Urinary bladder (tissue), 4 donors: Measurements from ENCODE around the gene SSUH2. TPM values are rescaled to one million over a fixed set of nuclear protein-coding genes. Genes with fewer than 3 reads are reported as not detected.

Experiments
- DNase-seq: peaks from one replicate; pipeline ENCODE4 v3.0.0-alpha.2; 2015; ENCODE audit errors: extremely low spot score
- H3K27ac ChIP-seq: one replicate; pipeline ENCODE4 v1.5.1; 2013; ENCODE audit warnings: low read depth, mild to moderate bottlenecking, moderate library complexity
- H3K36me3 ChIP-seq: one replicate; pipeline ENCODE4 v1.6.1; 2013; ENCODE audit warnings: mild to moderate bottlenecking, moderate library complexity; ENCODE audit not compliant: insufficient read depth
- H3K4me1 ChIP-seq: one replicate; pipeline ENCODE4 v1.6.1; 2013; ENCODE audit warnings: mild to moderate bottlenecking, moderate library complexity; ENCODE audit not compliant: insufficient read depth
- H3K4me3 ChIP-seq: one replicate; pipeline ENCODE4 v1.5.1; 2013; ENCODE audit warnings: low read depth, low read length
- WGBS: extraction: QIAGEN DNeasy Blood & Tissue Kit; methylation state at CpG from one replicate; pipeline ENCODE4 v1.1.7; 2013; 5-methylcytosine and 5-hydroxymethylcytosine counted together
- polyA plus RNA-seq: library from polyadenylated mRNA; stranded (reverse); fragments of 200-250 nt; gene quantifications from one replicate; pipeline ENCODE4 v1.2.3, GENCODE V29; 2013
- total RNA-seq: library from RNA; depleted of rRNA; stranded (reverse); fragments of >200 nt; gene quantifications from one replicate; pipeline ENCODE4 v1.2.3, GENCODE V29; 2014
- donor health status: healthy with polysubstance abuse.
- donor health status: healthy.

SSUH2 gene
- total and polyA plus RNA-seq, 2 donors, result 0.49 to 0.90 TPM

DNA sequence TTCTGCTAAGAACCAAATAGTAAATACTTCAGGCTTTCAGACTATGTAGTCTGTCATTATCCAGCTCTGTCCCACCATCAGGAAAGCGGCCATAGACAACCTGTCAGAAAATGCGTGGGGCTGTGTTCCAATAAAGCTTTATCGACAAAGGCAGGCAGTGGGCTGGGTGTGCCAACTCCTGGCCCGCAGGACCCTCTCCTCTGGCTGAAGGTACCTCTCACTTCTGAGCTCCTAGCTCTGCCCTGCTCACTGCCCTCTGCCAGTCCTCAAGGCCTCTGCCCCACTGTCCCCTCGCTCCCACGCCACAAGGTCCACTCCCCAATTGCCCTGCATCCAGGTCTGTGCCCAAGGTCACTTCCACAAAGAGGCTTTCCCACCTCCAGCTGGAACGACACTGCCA is 20.0 kb downstream of the SSUH2 start:
- WGBS, result 96% methylated on average over 7 of the region's 7 CpGs
- H3K36me3 ChIP-seq, result no peaks in the 10 kb centered on the region
- no peak overlapping the region for H3K4me3 ChIP-seq
- DNase-seq, result no peak
- no peak overlapping the region for H3K27ac ChIP-seq
- H3K4me1 ChIP-seq, result no peaks in the 10 kb centered on the region

DNA sequence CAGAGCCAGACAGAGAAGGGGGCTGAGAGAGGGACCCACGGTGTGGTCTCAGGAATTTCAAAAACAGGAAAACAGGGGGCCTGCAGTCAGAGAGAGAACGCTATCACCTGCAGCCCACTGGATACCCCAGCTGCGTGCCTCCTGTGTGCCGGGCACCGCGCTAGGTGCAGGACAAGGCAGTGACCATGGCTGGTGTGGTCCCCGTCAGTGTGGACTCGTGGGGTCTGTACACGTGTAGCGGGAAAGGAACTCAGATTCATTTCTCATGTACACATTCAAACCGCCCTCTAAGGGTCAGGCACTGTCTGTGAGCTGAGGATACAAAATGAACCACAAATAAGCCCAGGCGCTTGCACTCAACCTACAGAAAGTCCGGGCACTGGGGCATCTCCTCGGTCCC is 20.9 kb downstream of the SSUH2 start:
- Histone ChIP-seq H3K4me1 (no peaks in the 10 kb centered on the region), H3K27ac (no peak overlapping the region), H3K36me3 (no peaks in the 10 kb centered on the region), H3K4me3 (no peak overlapping the region)
- 88% methylated on average over 14 of the region's 14 CpGs for WGBS
- no peak for DNase-seq

DNA sequence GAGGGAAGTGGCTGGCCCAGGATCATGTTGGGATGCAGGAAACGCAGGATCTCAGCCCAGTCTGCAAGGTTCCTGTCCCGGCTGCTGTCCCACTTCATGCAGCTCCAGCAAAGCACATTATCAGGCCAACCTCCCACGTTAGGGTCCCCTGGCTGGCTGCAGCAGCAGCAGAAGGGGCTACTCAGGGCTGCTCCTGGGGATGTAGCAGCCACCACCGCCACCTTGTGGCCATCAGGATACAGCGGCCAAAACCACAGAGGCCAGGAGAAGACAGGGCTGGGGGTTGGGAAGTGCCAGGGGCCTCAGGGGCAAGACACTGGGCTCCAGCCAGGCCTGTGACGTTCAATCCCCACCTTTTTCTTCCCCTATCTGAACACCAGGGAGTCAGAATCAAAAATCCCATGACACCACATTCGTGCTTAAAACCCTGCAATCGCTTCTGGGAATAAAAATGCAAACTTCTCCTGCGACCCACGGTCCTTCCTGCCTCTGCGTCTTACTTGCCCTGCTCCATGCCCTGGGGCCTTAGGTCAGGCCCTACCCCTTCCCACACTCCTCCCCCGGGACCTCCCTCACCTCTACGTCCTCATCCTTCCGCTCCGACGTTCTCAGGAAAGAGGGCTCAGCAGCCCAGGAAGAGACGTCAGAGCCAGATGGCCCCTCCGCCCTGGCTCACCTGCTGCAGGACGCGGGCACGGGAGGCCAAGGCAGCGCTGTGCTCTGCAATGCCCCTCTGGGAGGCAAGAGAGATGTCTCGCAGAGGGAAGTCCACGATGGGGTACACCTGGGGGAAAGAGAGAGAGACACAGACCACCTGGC is 21.5 kb downstream of the SSUH2 start:
- WGBS, result 43% methylated on average over 24 of the region's 24 CpGs
- H3K27ac ChIP-seq, result no peak overlapping the region
- H3K4me3 ChIP-seq, result no peak overlapping the region
- no peaks in the 10 kb centered on the region for H3K4me1 ChIP-seq
- DNase-seq, result peak; percentile 37
- no peaks in the 10 kb centered on the region for H3K36me3 ChIP-seq

DNA sequence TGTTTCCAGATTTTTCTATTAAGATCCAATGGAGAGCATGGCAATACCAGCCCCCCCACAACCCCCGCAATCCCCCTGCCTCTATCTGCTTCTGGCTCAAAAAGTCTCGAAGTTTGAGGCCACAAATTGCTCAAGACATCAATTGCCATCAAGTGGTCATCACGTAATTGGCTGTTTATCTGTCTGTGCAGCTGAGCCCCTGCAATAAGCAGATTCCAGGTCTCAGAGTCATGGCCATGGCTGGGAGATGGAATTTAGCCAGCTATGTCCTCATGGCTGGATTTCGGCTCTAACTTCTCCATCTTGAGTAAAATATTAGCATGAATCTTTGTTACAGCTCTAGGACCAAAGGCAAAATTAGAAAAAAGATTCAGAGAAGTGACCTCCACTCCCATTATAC is 22.7 kb downstream of the SSUH2 start:
- WGBS, result 69% methylated on average over 4 of the region's 4 CpGs
- no peak overlapping the region for H3K27ac ChIP-seq
- no peak overlapping the region for H3K4me3 ChIP-seq
- H3K4me1 ChIP-seq, result no peaks in the 10 kb centered on the region
- H3K36me3 ChIP-seq, result no peaks in the 10 kb centered on the region
- no peak for DNase-seq

DNA sequence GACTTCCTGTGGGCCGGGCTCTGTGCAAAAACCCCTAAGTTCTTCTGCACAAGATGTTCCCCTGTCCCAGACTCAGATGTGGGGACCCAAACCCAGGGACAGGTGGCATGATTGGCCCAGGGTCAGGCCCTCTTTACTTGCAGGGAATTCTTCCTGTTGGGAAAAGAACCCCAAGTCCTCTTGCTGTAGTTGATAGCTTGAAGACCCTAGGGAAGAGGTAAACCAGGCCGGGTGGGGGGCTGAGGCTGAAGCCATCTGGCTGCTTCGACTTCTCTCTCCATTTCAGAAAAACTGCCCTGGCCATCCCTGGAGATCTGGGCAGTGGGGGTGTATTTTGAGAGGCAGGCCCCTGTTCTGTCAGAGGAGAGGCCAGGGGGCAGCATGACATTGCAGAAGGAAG is 23.5 kb downstream of the SSUH2 start:
- DNase-seq, result no peak
- WGBS, result 85% methylated on average over 3 of the region's 3 CpGs

DNA sequence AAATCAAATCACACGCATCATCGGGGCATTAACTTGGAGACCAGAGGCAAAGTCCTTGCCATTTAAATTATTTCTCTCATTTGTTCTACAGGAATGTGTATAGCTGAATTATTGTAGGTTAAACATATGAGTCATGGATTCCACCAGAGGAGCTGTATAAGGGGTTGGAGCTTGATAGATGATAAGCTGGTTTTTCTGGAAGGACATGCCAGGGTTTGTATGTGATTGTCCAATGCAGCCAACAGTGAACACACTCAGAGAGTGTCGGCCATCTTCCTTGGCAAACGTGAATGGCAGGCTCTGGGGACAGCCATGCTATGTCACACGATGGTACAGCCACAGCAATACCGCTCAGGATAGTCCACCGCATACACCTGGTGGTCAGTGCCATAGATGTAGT is 25.1 kb downstream of the SSUH2 start:
- DNase-seq, result no peak
- 88% methylated on average over 7 of the region's 7 CpGs for WGBS
- H3K36me3 ChIP-seq, result no peaks in the 10 kb centered on the region
- H3K27ac ChIP-seq, result no peak overlapping the region
- no peak overlapping the region for H3K4me3 ChIP-seq
- H3K4me1 ChIP-seq, result no peaks in the 10 kb centered on the region

More for the DNA sequence above, 23.5 kb downstream of the SSUH2 start:
- Histone ChIP-seq H3K4me1 (no peaks in the 10 kb centered on the region), H3K27ac (no peak overlapping the region), H3K36me3 (no peaks in the 10 kb centered on the region), H3K4me3 (no peak overlapping the region)

DNA sequence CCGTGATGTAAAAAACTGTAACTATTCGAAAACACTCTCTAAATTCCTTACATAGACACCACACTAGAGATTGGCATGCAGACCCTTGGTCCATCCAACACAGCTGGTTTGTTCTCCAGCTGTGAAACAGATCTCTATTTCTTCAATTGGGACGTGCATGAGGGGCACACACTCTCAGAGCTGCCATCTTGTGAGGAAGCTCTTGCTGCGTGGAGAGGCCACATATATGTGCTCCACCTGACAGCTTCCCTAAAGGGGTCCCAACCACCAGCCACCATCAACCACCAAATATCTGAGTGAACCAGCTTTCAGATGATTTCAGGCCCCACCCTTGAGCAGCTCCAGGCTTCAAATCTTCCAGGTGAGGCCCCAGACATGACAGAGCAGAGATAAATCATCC is 25.6 kb downstream of the SSUH2 start:
- H3K4me3 ChIP-seq, result no peak overlapping the region

DNA sequence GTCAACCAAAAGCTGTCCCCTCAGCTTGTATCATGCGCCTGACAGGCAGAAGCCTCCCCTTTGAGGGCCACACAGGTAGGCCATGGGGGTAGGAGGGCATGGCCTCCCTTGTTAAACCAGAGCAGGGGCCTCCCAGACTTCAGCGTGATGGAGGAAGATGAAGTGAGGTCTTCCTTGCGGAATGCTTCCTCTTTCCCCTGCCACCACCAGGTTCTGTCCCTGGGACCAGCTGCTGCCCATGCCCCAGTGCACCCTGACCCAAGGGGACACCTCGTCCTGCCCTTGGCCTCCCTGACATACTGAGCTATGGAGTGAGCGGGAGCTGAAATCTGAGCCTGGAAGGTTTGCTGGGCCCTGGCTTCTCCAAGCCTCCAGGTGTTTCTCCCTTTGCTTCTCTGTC is 26.7 kb downstream of the SSUH2 start:
- 98% methylated on average over 5 of the region's 5 CpGs for WGBS
- no peak for DNase-seq
- Histone ChIP-seq H3K27ac (no peak overlapping the region), H3K4me1 (no peaks in the 10 kb centered on the region), H3K4me3 (no peak overlapping the region), H3K36me3 (no peaks in the 10 kb centered on the region)

More for the DNA sequence above, 25.6 kb downstream of the SSUH2 start:
- Histone ChIP-seq H3K4me1 (no peaks in the 10 kb centered on the region), H3K36me3 (no peaks in the 10 kb centered on the region), H3K27ac (no peak overlapping the region)
- 95% methylated on average over 4 of the region's 4 CpGs for WGBS
- no peak for DNase-seq

DNA sequence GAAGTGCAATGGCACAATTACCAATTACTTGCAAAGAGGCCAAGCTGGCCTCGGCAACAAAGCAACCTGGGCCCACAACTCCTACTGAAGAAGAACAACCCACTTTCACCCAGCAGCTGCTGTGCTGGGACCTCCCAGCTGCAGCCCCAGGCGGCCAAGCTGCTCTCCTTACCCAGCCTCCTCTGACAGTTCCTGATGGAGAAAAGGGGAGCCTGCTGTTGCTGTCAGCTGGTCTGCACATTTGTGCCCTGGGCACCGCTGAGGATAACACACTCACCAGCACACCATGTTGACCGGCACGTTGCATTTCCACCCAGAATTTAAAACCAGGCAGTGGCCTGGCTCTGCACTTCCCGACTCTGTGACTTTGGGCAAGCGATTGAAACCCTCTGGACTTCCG is 33.6 kb downstream of the SSUH2 start:
- WGBS, result 92% methylated on average over 8 of the region's 8 CpGs
- no peaks in the 10 kb centered on the region for H3K4me1 ChIP-seq
- H3K27ac ChIP-seq, result no peak overlapping the region
- no peaks in the 10 kb centered on the region for H3K36me3 ChIP-seq
- no peak overlapping the region for H3K4me3 ChIP-seq
- DNase-seq, result no peak

DNA sequence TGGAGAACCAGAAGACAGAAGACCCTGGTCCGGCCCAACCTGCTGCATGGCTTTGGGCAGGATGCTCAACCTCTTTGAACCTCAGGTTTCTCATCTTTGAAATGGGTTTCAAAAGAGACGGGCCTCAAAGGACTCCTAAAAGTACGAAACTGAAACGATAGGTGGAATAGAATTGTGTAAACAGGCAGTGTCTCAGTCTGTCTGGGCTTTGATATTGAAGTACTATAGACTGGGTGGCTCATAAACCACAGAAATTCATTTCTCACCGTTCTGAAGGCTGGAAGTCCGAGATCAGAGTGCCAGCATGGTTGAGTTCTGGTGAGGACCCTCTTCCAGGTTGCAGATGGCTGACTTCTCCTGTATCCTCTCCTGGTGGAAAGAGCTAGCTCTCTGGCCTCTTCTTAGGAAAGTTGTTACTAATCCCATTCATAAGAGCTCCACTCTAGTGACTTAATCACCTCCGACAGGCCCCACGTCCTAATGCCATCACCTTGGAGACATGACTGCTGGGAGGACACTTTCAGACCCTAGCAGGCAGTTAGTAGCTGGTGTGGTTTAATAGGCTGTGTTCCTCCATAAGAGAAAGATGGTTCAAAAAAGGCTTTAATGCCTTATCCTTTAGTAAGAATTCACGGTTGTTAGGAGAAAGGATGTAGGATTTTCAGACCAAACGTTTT is 35.7 kb downstream of the SSUH2 start:
- DNase-seq, result no peak
- Histone ChIP-seq H3K27ac (no peak overlapping the region), H3K4me1 (no peaks in the 10 kb centered on the region), H3K36me3 (no peaks in the 10 kb centered on the region), H3K4me3 (no peak overlapping the region)
- 86% methylated on average over 10 of the region's 10 CpGs for WGBS

DNA sequence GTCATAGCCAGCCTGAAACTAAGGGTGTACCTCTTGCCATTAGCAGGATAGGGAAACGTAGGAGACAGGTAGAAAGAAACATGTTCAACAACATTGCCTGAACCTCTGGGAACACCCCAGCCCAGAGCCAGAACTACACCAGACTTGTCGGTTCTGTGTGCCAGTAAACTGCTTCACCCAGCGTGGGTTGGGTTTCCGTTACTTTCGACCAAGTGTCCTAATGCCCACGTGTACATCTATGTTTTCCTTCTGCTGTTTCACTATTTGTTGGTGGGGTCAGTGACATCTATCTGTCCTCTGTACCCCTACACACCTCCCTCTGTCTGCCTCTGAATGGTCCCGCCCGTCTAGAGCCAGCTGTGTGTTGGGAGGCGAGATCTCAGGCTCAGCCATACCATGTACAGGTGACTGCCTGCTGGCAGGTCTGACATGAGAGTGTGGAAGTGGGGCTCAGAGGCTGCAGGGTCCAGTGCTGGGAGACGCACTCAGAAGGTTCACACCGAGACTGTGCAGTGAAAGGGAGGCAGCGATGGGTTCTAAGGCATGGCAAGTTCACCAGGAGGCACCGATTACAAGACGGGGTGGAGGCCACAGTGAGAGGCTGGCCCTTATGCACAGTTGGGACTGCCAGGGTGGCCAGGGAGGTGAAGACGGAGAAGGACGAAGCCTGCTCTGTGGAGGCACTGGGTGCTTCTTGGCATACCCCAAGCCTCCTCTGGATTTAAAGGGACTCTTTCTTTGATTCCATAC is 36.4 kb downstream of the SSUH2 start:
- 92% methylated on average over 16 of the region's 16 CpGs for WGBS
- Histone ChIP-seq H3K36me3 (no peaks in the 10 kb centered on the region), H3K4me1 (no peaks in the 10 kb centered on the region), H3K27ac (no peak overlapping the region), H3K4me3 (no peak overlapping the region)
- no peak for DNase-seq

DNA sequence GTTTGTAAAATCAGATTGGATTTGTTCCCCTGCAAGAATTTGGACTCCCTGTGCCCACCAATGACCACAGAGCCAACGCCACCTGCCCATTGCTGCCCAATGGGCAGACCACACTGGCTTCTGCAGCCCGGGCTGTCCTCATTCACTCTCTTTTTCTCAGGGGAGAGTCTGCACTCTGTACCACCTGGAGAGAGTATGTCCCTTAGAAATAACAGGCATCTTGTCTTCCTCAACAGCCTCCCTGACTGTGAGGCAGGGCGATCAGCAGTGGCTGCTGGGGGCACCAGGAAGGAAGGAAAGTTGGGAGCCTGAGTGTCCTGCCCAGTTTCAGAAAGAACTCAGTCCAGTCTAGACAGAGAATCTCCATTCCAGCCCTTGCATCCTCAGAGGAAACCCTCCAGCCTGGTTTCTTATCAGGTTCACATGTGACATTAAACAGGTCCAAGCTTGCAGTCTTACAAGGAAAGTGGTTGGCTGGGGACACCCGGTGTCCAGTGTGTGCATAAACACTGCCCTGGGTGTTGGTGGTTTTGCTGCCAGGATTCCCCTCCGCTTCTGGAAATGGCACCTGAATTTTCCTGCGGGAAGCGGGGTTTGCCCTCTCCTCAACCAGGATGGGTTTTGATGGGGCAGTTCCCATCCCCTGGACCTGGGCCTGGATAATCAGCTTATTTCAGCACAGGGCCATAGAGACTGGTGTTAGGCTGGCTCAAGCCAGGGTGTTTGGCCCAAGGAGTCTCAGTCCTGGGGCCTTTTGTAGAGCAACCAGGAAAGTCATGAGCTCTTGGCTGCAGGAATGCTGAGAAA is 37.2 kb downstream of the SSUH2 start:
- Histone ChIP-seq H3K36me3 (no peaks in the 10 kb centered on the region), H3K4me3 (no peak overlapping the region), H3K4me1 (no peaks in the 10 kb centered on the region), H3K27ac (no peak overlapping the region)
- 36% methylated on average over 7 of the region's 7 CpGs for WGBS
- peak; percentile 80 for DNase-seq

DNA sequence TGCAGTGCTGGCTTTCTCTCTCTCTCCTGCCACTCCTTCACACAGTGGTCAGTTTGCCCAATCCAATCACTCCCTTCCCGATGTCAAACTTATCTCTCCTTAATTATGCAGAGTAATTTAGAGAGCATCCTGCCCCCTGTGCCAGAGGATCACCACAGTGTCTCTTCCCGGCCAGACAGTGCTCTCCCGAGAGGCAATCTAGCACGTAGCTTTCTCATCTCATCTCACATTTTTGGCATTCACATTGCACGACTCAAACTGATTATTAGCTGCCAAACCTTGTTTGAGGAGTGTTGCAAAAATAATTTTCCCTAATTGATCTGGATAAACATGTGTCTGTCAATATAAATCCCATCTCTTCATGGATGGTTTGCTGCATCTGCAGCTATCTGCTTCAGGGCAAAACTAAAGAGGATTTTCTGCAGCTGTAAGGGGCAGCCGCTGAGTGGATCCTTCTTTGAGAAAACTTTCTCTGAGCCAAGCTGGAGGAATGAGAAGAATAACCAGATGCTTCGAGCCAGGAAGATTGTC is 37.8 kb downstream of the SSUH2 start:
- no peak for DNase-seq
- Histone ChIP-seq H3K27ac (no peak overlapping the region), H3K36me3 (no peaks in the 10 kb centered on the region), H3K4me1 (no peaks in the 10 kb centered on the region), H3K4me3 (no peak overlapping the region)
- WGBS, result 31% methylated on average over 7 of the region's 7 CpGs
